Esophagus squamous epithelium (tissue), 4 donors: ENCODE measurements around the gene DSTYK.

Experiments used
- CTCF ChIP-seq, 6 experiments: fragments of 450-650 bp in 4 of 6; fragments of 200-600 bp in 2 of 6; sonication (generic) in 2 of 6; IDR thresholded peaks; one replicate each; pipeline ENCODE4 v1.5.1; 2016 to 2019; ENCODE audit warnings: antibody characterized with exemption in 6 of 6, mild to moderate bottlenecking in 4 of 6, moderate library complexity in 4 of 6
- POLR2A ChIP-seq, 4 donors: fragments of 450-650 bp; IDR thresholded peaks; one replicate each; pipeline ENCODE4 v1.6.1; 2017; ENCODE audit warnings: antibody characterized with exemption in 4 of 4, mild to moderate bottlenecking in 4 of 4, moderate library complexity in 3 of 4

DNA sequence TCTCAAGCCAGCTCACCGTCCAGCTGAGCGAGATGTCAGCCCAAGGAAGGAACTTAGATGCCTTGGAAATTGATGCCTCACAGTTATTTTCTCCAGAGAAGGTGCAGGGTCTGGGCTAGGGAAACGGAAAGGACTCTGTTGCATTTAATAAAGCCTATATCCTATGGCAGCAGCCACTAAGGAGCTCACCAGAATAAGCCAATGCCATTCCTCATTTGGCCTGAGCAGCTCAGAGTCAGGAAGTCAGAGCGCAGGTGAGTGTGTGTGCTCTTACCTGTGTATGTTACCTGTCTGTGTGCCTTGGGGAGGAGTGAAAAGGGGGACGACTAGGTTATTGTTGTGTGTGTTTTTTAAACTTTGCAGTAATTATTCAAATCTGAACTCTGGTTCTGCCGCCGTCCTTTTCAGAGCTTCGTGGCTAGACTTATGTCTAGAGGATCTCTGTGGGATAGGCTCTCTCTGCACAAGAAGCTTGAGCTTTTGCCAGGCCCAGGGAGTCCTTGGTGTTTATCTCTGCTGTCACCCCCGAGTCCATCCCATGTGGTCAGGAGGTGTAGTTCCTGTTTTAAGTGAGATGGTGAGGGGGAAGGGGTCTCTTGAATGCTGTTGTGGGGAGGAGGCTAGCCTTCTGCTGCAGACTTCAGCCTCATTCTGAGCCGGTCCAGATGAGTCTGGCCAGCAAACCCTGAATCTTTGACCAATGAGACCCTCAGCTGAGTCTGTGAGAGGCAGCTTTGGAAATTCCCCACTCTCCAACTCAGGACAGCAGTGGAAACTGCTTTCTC lies 18.6 kb upstream of the DSTYK start:
- TF ChIP-seq CTCF (IDR thresholded peaks at IDR 0.05) (no peak), POLR2A (IDR thresholded peaks at IDR 0.05) (no peak)
